Uterine smooth muscle cell (primary cell): ENCODE results near the gene GLUL. TPM values are rescaled to one million over a fixed set of nuclear protein-coding genes. Genes with fewer than 3 reads are reported as not detected.

ENCODE experiments used
- total RNA-seq: library from RNA; depleted of rRNA; stranded (reverse); fragments of >200 nt; gene quantifications from 2 replicates; pipeline ENCODE4 v1.2.3, GENCODE V29; 2014

Gene GLUL
- total RNA-seq, result 232 and 288 TPM in 2 replicates

DNA sequence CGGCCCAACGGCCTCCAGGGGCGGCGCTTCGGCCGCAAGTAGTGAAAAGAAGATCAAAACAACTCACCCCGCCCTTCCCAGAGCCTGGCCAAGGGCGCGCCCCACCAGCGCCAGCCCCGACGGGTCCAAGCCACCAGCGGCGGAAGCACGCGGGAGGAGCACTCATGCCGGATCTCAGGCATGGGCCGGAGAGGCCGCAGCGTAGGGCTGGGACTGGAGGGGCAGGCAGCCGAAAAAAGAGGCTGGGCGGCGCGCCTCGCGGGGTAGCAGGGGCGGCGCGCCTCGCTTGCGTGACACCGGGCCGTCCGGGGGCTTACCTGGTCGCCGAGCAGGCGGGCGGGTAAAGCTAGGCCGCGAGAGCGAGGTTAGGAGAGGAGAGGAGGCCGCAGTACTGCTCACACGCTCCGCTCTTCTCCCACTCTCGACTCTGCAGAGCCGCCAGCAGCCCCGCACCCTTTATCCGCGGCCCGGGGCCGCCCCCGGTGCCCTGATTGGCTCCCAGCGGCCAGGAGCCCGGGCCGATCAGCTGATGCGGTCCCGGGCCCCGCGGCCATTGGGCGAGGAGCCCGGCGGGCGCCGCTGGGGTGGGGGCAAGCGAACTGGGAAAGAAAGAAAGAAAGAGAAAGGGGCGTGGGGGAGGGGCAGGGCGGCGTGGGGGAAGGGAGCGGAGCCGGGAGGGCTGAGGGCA is at the start of gene GLUL:
Gene GLUL (minus strand): TSS at position 429 of the 688 bp plus-strand sequence. CDS start 3,053 bp downstream, outside the sequence.

DNA sequence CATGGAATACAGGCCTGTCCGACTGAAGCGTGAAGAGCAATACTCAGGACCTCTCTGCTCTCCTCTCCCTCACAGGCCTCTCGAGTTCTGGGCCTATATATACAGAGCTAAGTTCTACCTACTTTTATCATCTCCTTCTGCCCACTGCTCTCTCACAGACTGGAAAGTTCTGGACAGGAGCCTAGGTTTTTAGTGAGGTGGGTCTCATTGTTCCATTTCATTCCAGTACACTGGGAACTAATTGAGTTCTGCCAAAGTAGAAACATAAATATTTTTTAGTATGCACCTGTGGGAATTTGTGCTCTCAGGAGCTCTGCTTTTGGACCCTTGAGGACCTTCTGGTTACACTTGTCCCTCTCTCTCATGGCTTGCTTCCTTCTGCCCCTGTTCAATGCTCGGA is 9.0 kb upstream of the GLUL start, which contains the start of gene TEDDM1:
Gene TEDDM1 (minus strand): TSS at position 101 of the 400 bp plus-strand sequence. CDS start 182 bp downstream, outside the sequence.

Other genes starting within 250 kb of the GLUL start
- not detected in 2 replicates for gene TEDDM1, start 8.9 kb upstream of the GLUL start, total RNA-seq
- gene RGSL1, start 58.4 kb upstream of the GLUL start, total RNA-seq, result not detected in 2 replicates
- gene RNASEL, start 197.5 kb upstream of the GLUL start, total RNA-seq, result 6.6 and 9.9 TPM in 2 replicates
- 0.22 and 1.00 TPM in 2 replicates for gene RGS16, start 212.6 kb upstream of the GLUL start, total RNA-seq